GM12878 (cell line): Measurements from ENCODE around the gene NAT9. TPM values are rescaled to one million over a fixed set of nuclear protein-coding genes. Genes with fewer than 3 reads are reported as not detected.

Source experiments
- ATAC-seq: fragments of 200-7000 bp; cut with Tn5 transposase; 3 replicates; pipeline ENCODE4 v1.9.1; 2020; ENCODE audit warnings: mild to moderate bottlenecking, moderate library complexity
- BruUV-seq: library from RNA; stranded (reverse); fragments of 400-500 nt; replicated peaks from 2 replicates; lab custom pipeline; 2021; lab: Mats Ljungman, UMichigan
- CTCF ChIA-PET: fragments of 300-600 bp; sonication (Branson Sonifier 250); formaldehyde crosslinking; extraction: SDS; loops from one replicate; lab custom pipeline; 2021; ENCODE audit warnings: inconsistent platforms; lab: Yijun Ruan, JAX
- POLR2A ChIA-PET: fragments of 350-600 bp; formaldehyde crosslinking; extraction: SDS; loops from one replicate; lab custom pipeline; 2021; ENCODE audit warnings: inconsistent platforms; lab: Charles Lee
- RAD21 ChIA-PET: fragments of 300-600 bp; sonication (Branson Sonifier 250); formaldehyde crosslinking; loops from one replicate; lab custom pipeline; 2023; ENCODE audit warnings: antibody characterized with exemption; ENCODE audit not compliant: unreplicated experiment; lab: Charles Lee
- SMC1A ChIA-PET: fragments of 300-600 bp; sonication (Branson Sonifier 250); formaldehyde crosslinking; loops from one replicate; lab custom pipeline; 2023; ENCODE audit not compliant: unreplicated experiment, uncharacterized antibody; lab: Charles Lee
- DNase-seq: peaks from one replicate; pipeline ENCODE4 v3.0.0-alpha.2; 2011; ENCODE audit warnings: low read depth, low spot score
- FAIRE-seq: peaks from 3 replicates; lab custom pipeline; 2011; peaks lifted over from hg19 to GRCh38; lab: Jason Lieb, UNC
- H2AFZ ChIP-seq: 2 replicates; pipeline ENCODE4 v1.6.0; 2011; ENCODE audit warnings: low read depth, low read length, control low read depth; ENCODE audit not compliant: control insufficient read depth
- H3K27ac ChIP-seq: 2 replicates; pipeline ENCODE4 v1.5.1; 2011; ENCODE audit warnings: control low read depth; ENCODE audit not compliant: control insufficient read depth, insufficient read depth
- H3K27me3 ChIP-seq, 2 experiments: replicated peaks in 1 of 2; 2 replicates each; pipeline versions ENCODE4 v1.6.0 to v1.6.1; 2011; ENCODE audit warnings: low read length in 1 of 2; ENCODE audit not compliant: control insufficient read depth in 2 of 2, insufficient read depth in 2 of 2
- H3K36me3 ChIP-seq, 2 experiments: 2 replicates each; pipeline ENCODE4 v1.5.1; 2011; ENCODE audit warnings: low read length in 1 of 2; ENCODE audit not compliant: control insufficient read depth in 2 of 2, insufficient read depth in 2 of 2
- H3K4me1 ChIP-seq: 2 replicates; pipeline ENCODE4 v1.6.1; 2011; ENCODE audit warnings: mild to moderate bottlenecking, low read length, moderate library complexity, mixed read lengths; ENCODE audit not compliant: control insufficient read depth, insufficient read depth
- H3K4me2 ChIP-seq: 2 replicates; pipeline ENCODE4 v1.6.0; 2011; ENCODE audit warnings: control low read depth; ENCODE audit not compliant: control insufficient read depth, insufficient read depth
- H3K4me3 ChIP-seq: fragments of 200-600 bp; sonication (generic); 2 replicates; pipeline ENCODE4 v1.5.1; 2016
- H3K79me2 ChIP-seq: 2 replicates; pipeline ENCODE4 v1.6.0; 2011; ENCODE audit warnings: low read length; ENCODE audit not compliant: control insufficient read depth, insufficient read depth
- H3K9ac ChIP-seq: 2 replicates; pipeline ENCODE4 v1.8.0; 2011; ENCODE audit warnings: low read length, control low read depth, mixed read lengths; ENCODE audit not compliant: control insufficient read depth, insufficient read depth
- H3K9me3 ChIP-seq: replicated peaks from 3 replicates; pipeline ENCODE4 v1.5.1; 2011; ENCODE audit warnings: mild to moderate bottlenecking, low read length; ENCODE audit not compliant: control insufficient read depth, insufficient read depth
- H4K20me1 ChIP-seq: 2 replicates; pipeline ENCODE4 v1.6.0; 2011; ENCODE audit not compliant: control insufficient read depth, insufficient read depth
- BCLAF1 ChIP-seq: fragments of 450-650 bp; IDR thresholded peaks from 2 replicates; pipeline ENCODE4 v1.6.1; 2017; ENCODE audit warnings: antibody characterized with exemption, mild to moderate bottlenecking, moderate library complexity
- CBX3 ChIP-seq: fragments of 200-600 bp; sonication (generic); IDR thresholded peaks from 2 replicates; pipeline ENCODE4 v1.6.1; 2016; ENCODE audit warnings: low read depth, borderline replicate concordance
- CEBPB ChIP-seq, 2 experiments: fragments of 150-350 bp in 1 of 2; IDR thresholded peaks; 2 replicates each; pipeline ENCODE4 v1.6.1; 2012 to 2014; ENCODE audit warnings: low read depth in 2 of 2, low read length in 2 of 2, borderline replicate concordance in 1 of 2, inconsistent platforms in 1 of 2
- FOXM1 ChIP-seq: IDR thresholded peaks from 2 replicates; pipeline ENCODE4 v1.6.1; 2012; ENCODE audit warnings: low read depth, mild to moderate bottlenecking, inconsistent platforms, low read length, moderate library complexity
- MTA3 ChIP-seq: IDR thresholded peaks from 2 replicates; pipeline ENCODE4 v1.6.1; 2012; ENCODE audit warnings: low read length, inconsistent platforms, borderline replicate concordance
- MXI1 ChIP-seq: fragments of 150-350 bp; IDR thresholded peaks from 2 replicates; pipeline ENCODE4 v1.6.1; 2011; ENCODE audit warnings: low read depth, mild to moderate bottlenecking, inconsistent platforms, low read length, improper control_type of control experiment
- REST ChIP-seq: IDR thresholded peaks from 2 replicates; pipeline ENCODE4 v1.6.1; 2012; ENCODE audit warnings: mild to moderate bottlenecking, low read depth, low read length
- SMAD5 ChIP-seq: IDR thresholded peaks from 2 replicates; pipeline ENCODE4 v1.6.1; 2016; ENCODE audit warnings: antibody characterized with exemption, low read depth
- ZNF622 ChIP-seq: fragments of 450-650 bp; IDR thresholded peaks from 2 replicates; pipeline ENCODE4 v1.6.1; 2017; ENCODE audit warnings: mild to moderate bottlenecking, inconsistent platforms
- WGBS: methylation state at CpG from one replicate; pipeline ENCODE4 v1.1.6; 2016; ENCODE audit warnings: low lambda C conversion rate; ENCODE audit not compliant: insufficient replicate concordance, insufficient coverage; ENCODE audit errors: missing lambda C conversion rate; 5-methylcytosine and 5-hydroxymethylcytosine counted together
- in situ Hi-C: fragments of 300-500 bp; cut with MboI; formaldehyde crosslinking; loops from 9 replicates; pipeline ENCODE4 v1.14.3; 2018; ENCODE audit warnings: mixed read lengths
- intact Hi-C: fragments of 100-400 bp; cut with micrococcal nuclease; formaldehyde crosslinking; loops from one replicate; pipeline ENCODE4 v1.14.2; 2022; ENCODE audit not compliant: unreplicated experiment
- polyA plus RNA-seq, 11 experiments: library from polyadenylated mRNA; depleted of rRNA in 4 of 11; unstranded in 6 of 11; stranded (reverse) in 5 of 11; fragments of >200 nt; fragmentation: Nextera tagmentation in 4 of 11; fragmentation: Illumina TruSeq in 1 of 11; extraction: Ambion mirVana in 4 of 11; extraction: Trizol in 1 of 11; gene quantifications; 1 replicate in 1 of 11; 2 replicates in 10 of 11; pipeline versions ENCODE4 v1.2.1 to v1.2.3, GENCODE V29; 2011 to 2016; ENCODE audit warnings: inconsistent platforms in 2 of 11, missing spikeins in 2 of 11, low read depth in 1 of 11
- total RNA-seq, 4 experiments: library from RNA; depleted of rRNA in 3 of 4; stranded (reverse); fragments of >200 nt in 3 of 4; fragmentation: Illumina TruSeq in 1 of 4; extraction: Trizol in 1 of 4; gene quantifications; 2 replicates each; pipeline versions ENCODE4 v1.2.1 to v1.2.3, GENCODE V29; 2013 to 2021

The NAT9 gene
- total and polyA plus RNA-seq, 10 of the 15 experiments (the other 5 are each of a cell fraction or from before 2014, with no cell fraction given), result 3.5 to 45.3 (median 27.3) TPM

GRCh38 chr17:74785981-74786360 is 9.8 kb upstream of the NAT9 start:
- peaks cover 0 to 5% of the 10 kb centered on the region in 2 experiments; a peak in 2 of 4 replicates for H3K36me3 ChIP-seq
- H3K4me1 ChIP-seq, result peaks cover 15% of the 10 kb centered on the region
- no peaks in the 10 kb centered on the region for H3K9me3 ChIP-seq
- in situ Hi-C loops, result no loop called here
- FAIRE-seq (no peak), ATAC-seq (no peak)
- no peak overlapping the region for H2AFZ ChIP-seq
- intact Hi-C loops, result no loop called here
- no peaks in the 10 kb centered on the region for H3K79me2 ChIP-seq
- peaks cover under 1% of the 10 kb centered on the region for H4K20me1 ChIP-seq
- ChIA-PET RAD21 (no interaction called here), POLR2A (no interaction called here), CTCF (interaction anchor here (0.6 to 1.9 kb wide), 4 partner anchors 15 to 135 kb away, joined by 3 to 4 read pairs (median 3); no protein-coding TSS in a partner anchor)
- no peak overlapping the region for H3K9ac ChIP-seq
- H3K27me3 ChIP-seq, result no peaks in the 10 kb centered on the region
- H3K4me3 ChIP-seq, result no peak overlapping the region
- no peak overlapping the region for H3K4me2 ChIP-seq
- no TSS peak for BruUV-seq
- TF ChIP-seq MTA3 (no peak), MXI1 (no peak), ZNF622 (no peak), SMAD5 (no peak), BCLAF1 (no peak), CEBPB (IDR thresholded peaks at IDR 0.05; ENCODE audit: borderline replicate concordance in 1 of 2, low read depth in 2 of 2, low read length in 2 of 2) (no peak), FOXM1 (no peak), CBX3 (no peak), REST (no peak)
- TF ChIP-seq, all 136 proteins: peak for 0
- 69% methylated on average over 9 of the region's 9 CpGs for WGBS
- no peak for DNase-seq
- SMC1A ChIA-PET, result interaction anchor here (1.2 kb wide), 1 partner anchor 44 kb away, joined by 3 read pairs; no protein-coding TSS in a partner anchor
- H3K27ac ChIP-seq, result no peak overlapping the region
